Suppressor macrophage treated with lipopolysaccharide for 4 hours (primary cell): ENCODE results near the gene PEX1.
"Not testable (repeated sequence)": the region's sequence is repeated elsewhere in the genome, so short reads cannot be mapped to it uniquely, and the experiment has no call there.

Experiments used
- DNase-seq: peaks from one replicate; pipeline ENCODE4 v3.0.0-alpha.2; 2020

The PEX1 gene

GRCh38 chr7:92503767-92504166, 24.6 kb downstream of the PEX1 start:
- DNase-seq: no peak

- DNase-seq: no peak
Measured at GRCh38 chr7:92498557-92498956, 29.8 kb downstream of the PEX1 start.

GRCh38 chr7:92496876-92497275, 31.4 kb downstream of the PEX1 start:
- DNase-seq: no peak

DNA sequence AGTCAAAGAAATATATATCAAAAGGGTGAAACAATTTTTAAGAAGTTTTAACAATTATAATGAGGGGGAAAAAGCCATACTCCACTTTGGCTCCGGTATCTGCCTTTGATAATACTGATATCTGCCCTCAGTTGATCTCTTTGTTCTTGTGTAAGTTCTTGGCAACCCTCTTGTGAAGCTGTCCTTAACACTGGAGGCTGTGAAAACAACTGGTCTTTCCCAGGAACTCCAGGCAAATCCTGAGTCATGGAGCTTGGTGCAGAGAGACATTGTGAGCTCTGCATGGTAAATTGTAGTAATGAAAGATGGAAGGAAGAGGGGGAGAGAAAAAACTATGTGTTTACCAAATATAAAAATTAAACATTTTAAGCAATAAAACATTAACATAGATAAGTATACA, 38.7 kb downstream of the PEX1 start:
- no peak for DNase-seq

GRCh38 chr7:92487804-92488203, 40.5 kb downstream of the PEX1 start:
- no peak for DNase-seq

GRCh38 chr7:92485974-92486373, 42.3 kb downstream of the PEX1 start:
- DNase-seq: no peak

DNA sequence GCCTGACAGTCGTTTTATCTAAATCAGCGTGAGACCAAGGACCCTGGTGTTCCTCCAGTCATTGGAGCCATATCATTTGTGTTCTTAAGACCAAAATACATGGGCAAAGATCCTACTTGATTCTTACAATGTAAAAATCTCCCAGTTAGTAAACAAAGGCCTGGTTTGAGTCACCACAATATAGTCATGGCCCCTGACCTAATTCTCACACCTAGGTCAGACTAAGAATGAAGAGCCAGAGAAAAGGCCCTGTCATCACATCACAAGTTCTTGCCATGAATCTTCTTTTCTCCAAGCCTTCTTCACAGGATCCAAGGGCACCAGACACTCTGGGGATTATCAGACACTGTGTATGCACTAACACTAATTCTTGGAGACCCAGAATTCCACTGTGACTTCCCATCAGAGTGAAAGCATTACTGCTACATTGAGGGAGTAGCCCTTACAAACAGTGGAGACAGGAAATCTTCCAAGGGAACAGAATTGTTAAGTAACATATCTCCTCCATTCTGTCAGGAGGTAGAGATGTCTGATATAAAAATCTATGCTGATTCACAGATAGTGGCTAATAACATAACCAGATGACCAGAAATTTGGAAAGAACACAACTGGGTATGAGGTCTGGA, 42.9 kb downstream of the PEX1 start:
- DNase-seq: no peak

DNA sequence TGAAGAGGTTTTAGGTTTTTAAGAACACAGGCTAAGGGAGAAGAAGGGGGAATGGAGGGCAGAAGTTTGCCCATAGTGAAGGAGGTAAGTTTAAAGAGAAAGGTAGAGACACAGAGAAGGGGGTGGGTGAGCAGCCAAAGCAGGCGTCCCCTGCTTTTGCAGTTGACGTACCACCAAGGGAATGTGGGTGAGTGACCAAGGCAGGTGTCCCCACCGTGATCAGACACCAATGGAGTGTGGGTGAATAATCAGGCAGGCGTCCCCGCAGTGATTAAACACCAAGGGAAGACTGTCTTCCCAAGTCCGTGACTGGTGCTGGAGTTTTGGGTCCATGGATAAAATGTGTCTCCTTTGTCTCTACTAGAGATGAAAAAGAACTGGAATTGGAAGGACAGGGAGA, 44.1 kb downstream of the PEX1 start:
- not testable (repeated sequence) for DNase-seq

DNA sequence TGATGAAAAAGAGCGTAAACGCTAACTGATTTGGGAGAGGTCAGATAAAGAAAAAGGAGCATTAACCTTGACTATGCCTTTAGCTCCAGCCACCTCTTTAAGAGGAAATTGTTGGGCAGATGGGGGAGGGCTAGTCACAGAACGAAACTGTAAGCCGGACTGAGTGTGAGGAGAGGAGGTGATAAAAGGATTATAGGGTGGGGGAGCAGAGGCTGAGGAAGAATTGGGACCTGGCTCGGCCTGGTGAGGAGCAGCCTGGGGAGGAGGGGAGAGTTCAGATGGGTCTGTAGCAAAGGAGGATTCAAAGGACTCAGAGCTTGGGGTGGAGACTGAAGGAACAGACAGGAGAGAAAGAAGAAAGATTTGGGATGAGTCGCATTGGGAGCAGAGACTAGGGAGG, 44.7 kb downstream of the PEX1 start:
- DNase-seq: not testable (repeated sequence)

DNA sequence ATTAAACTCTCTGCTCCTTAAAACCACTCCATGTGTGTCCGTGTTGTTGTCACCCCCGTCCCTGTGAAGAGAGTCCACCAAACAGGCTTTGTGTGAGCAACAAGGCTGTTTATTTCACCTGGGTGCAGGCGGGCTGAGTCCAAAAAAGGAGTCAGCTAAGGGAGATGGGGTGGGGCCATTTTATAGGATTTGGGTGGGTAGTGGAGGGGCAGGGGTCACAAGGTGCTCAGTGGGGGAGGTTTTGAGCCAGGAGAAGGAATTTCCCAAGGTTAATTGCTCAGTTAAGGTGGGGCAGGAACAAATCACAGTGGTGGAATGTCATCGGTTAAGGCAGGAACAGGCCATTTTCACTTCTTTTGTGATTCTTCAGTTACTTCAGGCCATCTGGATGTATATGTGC, 49.2 kb downstream of the PEX1 start:
- not testable (repeated sequence) for DNase-seq

- no peak for DNase-seq
Measured at GRCh38 chr7:92478711-92479110, 49.6 kb downstream of the PEX1 start.

GRCh38 chr7:92478095-92478494, 50.2 kb downstream of the PEX1 start:
- no peak for DNase-seq

GRCh38 chr7:92477681-92478080, 50.6 kb downstream of the PEX1 start, which contains the start of gene ERVW-1:
Gene ERVW-1 (minus strand): TSS chr7:92477946. CDS start chr7:92470381, 7,565 bp downstream.
- not testable (repeated sequence) for DNase-seq

DNA sequence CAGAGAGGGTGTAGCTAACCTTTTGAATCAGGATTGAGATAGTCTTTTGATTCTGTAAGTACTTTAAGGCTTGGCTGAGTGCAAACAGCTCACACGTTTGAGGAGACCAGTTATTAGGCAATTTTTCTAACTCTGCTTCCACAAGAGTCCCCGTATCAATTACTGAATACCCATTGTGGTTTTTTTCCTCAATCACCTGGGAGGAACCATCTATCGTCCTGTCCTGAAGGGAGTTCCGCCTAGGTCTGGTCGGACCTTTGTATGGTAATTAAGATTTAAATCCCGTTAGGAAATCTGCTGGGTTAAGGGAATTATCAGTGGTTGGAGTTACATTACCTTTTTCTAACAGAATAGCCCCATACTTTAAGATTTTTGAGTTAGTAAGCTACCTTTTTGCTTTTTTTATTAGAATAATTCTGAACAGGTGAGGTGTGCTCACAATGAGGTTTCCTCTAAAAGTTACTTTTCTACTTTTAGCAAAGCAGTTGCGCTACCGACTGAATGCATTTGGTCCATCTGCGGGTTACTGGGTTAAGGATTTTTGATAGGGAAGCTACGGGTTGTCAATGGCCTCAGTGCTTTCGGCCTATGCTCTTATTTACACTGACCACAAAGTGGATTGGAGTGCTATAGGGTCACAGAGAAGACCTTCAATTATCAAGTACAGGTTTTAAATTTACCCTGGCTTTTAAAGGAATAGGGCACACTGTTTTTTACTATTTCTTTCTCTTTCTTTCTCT, 52.3 kb downstream of the PEX1 start:
- not testable (repeated sequence) for DNase-seq

GRCh38 chr7:92475261-92475770, 53.0 kb downstream of the PEX1 start:
- not testable (repeated sequence) for DNase-seq

GRCh38 chr7:92473989-92474388, 54.3 kb downstream of the PEX1 start:
- DNase-seq: not testable (repeated sequence)

DNA sequence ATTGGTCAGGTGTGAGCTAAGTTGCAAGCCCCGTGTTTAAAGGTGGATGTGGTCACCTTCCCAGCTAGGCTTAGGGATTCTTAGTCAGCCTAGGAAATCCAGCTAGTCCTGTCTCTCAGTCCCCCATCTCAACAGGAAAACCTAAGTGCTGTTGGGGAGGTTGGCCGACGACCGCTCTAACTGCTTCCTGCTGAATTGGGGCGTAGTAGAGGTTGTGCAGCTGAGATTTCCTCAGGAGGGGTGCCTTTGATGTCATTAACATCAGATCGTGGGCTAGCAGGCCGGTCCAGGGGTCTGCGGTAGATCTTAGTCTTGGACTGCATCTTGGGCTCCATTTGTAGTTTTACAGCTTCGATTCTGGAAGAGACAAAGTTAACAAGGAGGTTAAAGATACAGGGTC, 59.7 kb downstream of the PEX1 start:
- DNase-seq: not testable (repeated sequence)

DNA sequence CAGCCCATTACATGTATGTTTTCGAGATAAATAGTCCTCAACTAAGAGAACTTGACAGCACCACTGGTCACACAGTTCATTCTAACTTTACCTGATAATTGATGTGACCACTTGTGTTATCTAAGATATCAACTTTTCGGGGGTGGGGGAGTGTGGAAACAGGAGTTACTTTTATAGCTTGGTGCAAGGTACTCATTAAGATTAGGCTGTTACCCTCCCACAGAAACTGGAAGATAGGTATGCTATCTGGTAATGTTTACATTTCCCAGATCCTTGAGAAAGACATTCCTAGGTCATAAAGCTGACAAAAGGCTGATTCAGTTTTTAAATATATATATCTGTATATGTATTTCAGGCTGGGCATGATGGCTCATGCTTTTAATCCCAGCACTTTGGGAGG, 61.6 kb downstream of the PEX1 start:
- DNase-seq: no peak

- DNase-seq: no peak
Measured at GRCh38 chr7:92464515-92464914, 63.8 kb downstream of the PEX1 start.

GRCh38 chr7:92462560-92462959, 65.8 kb downstream of the PEX1 start:
- no peak for DNase-seq

DNA sequence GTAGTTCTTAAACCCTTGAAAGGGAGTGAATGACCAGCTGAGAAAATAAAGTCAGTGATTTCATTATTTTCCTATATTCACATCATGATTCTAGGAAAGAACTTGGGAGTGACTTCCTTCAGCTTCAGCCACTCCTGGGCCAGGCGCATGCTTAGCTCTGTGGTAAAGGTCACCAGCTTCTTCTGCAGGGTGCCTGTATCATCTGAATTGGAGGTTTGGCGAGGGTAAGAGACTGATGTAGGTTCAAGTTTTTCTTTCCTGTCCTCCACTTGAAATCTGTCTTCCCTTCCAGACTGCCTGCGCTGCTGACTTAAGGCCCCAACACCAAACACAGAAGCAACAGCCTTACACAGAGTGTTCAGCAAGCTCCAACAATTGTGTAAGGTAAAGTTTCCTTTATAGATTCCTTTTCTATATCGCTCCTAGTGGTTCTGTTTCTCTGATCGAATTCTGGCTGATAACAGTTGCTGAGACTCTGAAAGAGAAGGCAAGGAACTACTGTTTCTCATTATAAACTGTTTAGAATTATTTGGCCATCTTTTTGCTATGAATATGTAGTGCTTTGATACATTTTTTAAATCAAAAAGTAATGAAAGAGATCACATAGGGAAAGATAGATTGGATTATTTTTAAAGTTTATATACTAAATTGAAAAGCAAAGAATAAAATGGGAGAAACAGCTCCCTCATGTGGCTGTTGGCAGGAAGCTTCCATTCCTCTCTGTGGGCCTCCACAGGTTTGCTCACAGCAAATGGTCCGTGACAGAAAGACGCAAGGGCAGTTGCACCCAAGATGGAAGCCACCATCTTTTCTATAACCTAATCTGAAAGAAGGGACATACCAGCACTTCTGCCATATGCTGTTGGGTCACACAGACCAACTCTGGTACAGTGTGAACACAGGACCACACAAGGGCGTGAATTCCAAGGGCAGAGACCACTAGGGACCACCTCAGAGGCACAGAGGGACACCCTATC, 67.0 kb downstream of the PEX1 start:
- DNase-seq: peak; percentile 30

GRCh38 chr7:92460510-92460909, 67.8 kb downstream of the PEX1 start:
- no peak for DNase-seq

DNA sequence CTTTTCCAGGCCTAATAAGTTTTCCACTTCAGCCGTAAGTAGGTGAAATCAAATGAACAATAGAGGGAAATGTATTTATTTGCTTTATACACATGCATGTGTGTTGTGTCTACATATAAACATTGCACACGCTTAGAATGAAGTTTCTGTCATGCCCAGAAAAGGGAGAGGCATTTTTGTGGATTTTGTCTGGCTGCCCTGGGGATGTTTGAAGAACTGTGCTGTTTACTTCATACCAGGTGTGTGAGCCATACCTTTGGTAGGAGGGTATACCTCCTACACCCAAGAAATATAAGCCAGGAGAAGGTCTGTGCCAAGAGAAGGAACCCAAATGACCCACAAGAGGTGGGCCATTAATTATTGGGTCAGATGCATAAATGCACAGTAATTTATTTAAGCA, 68.2 kb downstream of the PEX1 start:
- DNase-seq: no peak
